HCT116 (cell line): ENCODE results near the gene PLXNB3. TPM values are rescaled to one million over a fixed set of nuclear protein-coding genes. Genes with fewer than 3 reads are reported as not detected.

Experiments
- ATAC-seq: fragments of 200-7000 bp; cut with Tn5 transposase; 2 replicates; pipeline ENCODE4 v1.9.1; 2020; ENCODE audit warnings: mild to moderate bottlenecking, moderate library complexity
- BruUV-seq: library from RNA; stranded (reverse); fragments of 400-500 nt; replicated peaks from 2 replicates; lab custom pipeline; 2021; lab: Mats Ljungman, UMichigan
- CTCF ChIA-PET: fragments of 300-600 bp; sonication (Branson Sonifier 250); formaldehyde crosslinking; loops from one replicate; lab custom pipeline; 2021; ENCODE audit warnings: antibody characterized with exemption; lab: Charles Lee
- POLR2A ChIA-PET: fragments of 300-600, 350-600 bp; sonication (Branson Sonifier 250); formaldehyde crosslinking; loops from one replicate; lab custom pipeline; 2021; ENCODE audit warnings: antibody characterized with exemption; lab: Charles Lee
- RAD21 ChIA-PET, 2 experiments: fragments of 300-600 bp; sonication (Branson Sonifier 250); formaldehyde crosslinking; loops; one replicate each; lab custom pipeline; 2023; ENCODE audit warnings: low total read pairs in 2 of 2; ENCODE audit not compliant: uncharacterized antibody in 2 of 2, unreplicated experiment in 2 of 2, low non-redundant PET in 1 of 2; lab: Charles Lee
- DNase-seq: peaks from one replicate; pipeline ENCODE4 v3.0.0-alpha.2; 2010; ENCODE audit warnings: low read depth, low spot score
- H2AFZ ChIP-seq: fragments of 200-600 bp; shearing (Covaris generic), sonication (generic); 2 replicates; pipeline ENCODE4 v1.6.1; 2017; ENCODE audit warnings: low read depth, mixed run types, mixed read lengths, antibody characterized with exemption, low read length; ENCODE audit not compliant: poor library complexity, severe bottlenecking
- H3K27ac ChIP-seq: 2 replicates; pipeline ENCODE4 v1.5.1; 2012; ENCODE audit warnings: low read depth, low read length
- H3K27me3 ChIP-seq: fragments of 200-600 bp; sonication (generic); 2 replicates; pipeline ENCODE4 v1.6.1; 2016; ENCODE audit warnings: mixed run types, low read length, mixed read lengths; ENCODE audit not compliant: insufficient read depth
- H3K36me3 ChIP-seq, 2 experiments: fragments of 200-500 bp in 1 of 2; fragments of 200-600 bp in 1 of 2; sonication (Bioruptor generic) in 1 of 2; sonication (generic) in 1 of 2; 2 replicates each; pipeline versions ENCODE4 v1.5.1 to v1.6.1; 2014 to 2016; ENCODE audit warnings: low read length in 2 of 2, inconsistent platforms in 1 of 2, mixed read lengths in 1 of 2, mixed run types in 1 of 2; ENCODE audit not compliant: insufficient read depth in 2 of 2, control insufficient read depth in 1 of 2
- H3K4me1 ChIP-seq, 2 experiments: fragments of 200-600 bp in 1 of 2; sonication (generic) in 1 of 2; 2 replicates each; pipeline versions ENCODE4 v1.5.1 to v1.6.1; 2012 to 2017; ENCODE audit warnings: low read length in 2 of 2, inconsistent platforms in 1 of 2, mild to moderate bottlenecking in 1 of 2, mixed read lengths in 1 of 2, mixed run types in 1 of 2, moderate library complexity in 1 of 2; ENCODE audit not compliant: insufficient read depth in 2 of 2, control insufficient read depth in 1 of 2
- H3K4me2 ChIP-seq: fragments of 200-600 bp; sonication (generic); 2 replicates; pipeline ENCODE4 v1.6.1; 2017; ENCODE audit warnings: mixed run types, low read length, mixed read lengths
- H3K4me3 ChIP-seq, 2 experiments: fragments of 200-600 bp in 1 of 2; sonication (generic) in 1 of 2; replicated peaks in 1 of 2; 2 replicates each; pipeline ENCODE4 v1.5.1; 2011 to 2016; ENCODE audit warnings: low read length in 2 of 2, control low read depth in 1 of 2, low read depth in 1 of 2, mild to moderate bottlenecking in 1 of 2, mixed read lengths in 1 of 2, mixed run types in 1 of 2
- H3K79me2 ChIP-seq: fragments of 200-600 bp; sonication (generic); 2 replicates; pipeline ENCODE4 v1.6.1; 2017; ENCODE audit warnings: mild to moderate bottlenecking, mixed run types, low read length, moderate library complexity, mixed read lengths; ENCODE audit not compliant: insufficient read depth
- H3K9ac ChIP-seq: fragments of 200-600 bp; sonication (generic); 2 replicates; pipeline ENCODE4 v1.6.1; 2016; ENCODE audit warnings: low read length, mixed read lengths
- H3K9me2 ChIP-seq: fragments of 200-600 bp; sonication (generic), shearing (Covaris generic); 2 replicates; pipeline ENCODE4 v1.6.1; 2017; ENCODE audit warnings: mixed run types, mild to moderate bottlenecking, moderate library complexity; ENCODE audit not compliant: insufficient read depth
- H3K9me3 ChIP-seq, 2 experiments: fragments of 200-500 bp in 1 of 2; fragments of 200-600 bp in 1 of 2; sonication (Bioruptor generic) in 1 of 2; sonication (generic) in 1 of 2; 2 replicates each; pipeline ENCODE4 v1.6.1; 2014 to 2017; ENCODE audit warnings: low read length in 2 of 2, mixed read lengths in 2 of 2, inconsistent platforms in 1 of 2, low read depth in 1 of 2, mild to moderate bottlenecking in 1 of 2, mixed run types in 1 of 2, moderate library complexity in 1 of 2; ENCODE audit not compliant: control insufficient read depth in 1 of 2, insufficient read depth in 1 of 2
- H4K20me1 ChIP-seq: fragments of 200-600 bp; sonication (generic), shearing (Covaris generic); 2 replicates; pipeline ENCODE4 v1.6.1; 2017; ENCODE audit warnings: mixed run types, mild to moderate bottlenecking, moderate library complexity; ENCODE audit not compliant: insufficient read depth
- CBX3 ChIP-seq: IDR thresholded peaks from 2 replicates; pipeline ENCODE4 v1.6.1; 2012; ENCODE audit warnings: low read depth
- CEBPB ChIP-seq: IDR thresholded peaks from 2 replicates; pipeline ENCODE4 v1.6.1; 2012; ENCODE audit warnings: low read depth
- CTCF ChIP-seq, 3 experiments: fragments of 200-600 bp in 1 of 3; sonication (generic) in 1 of 3; IDR thresholded peaks in 2 of 3; conservative IDR thresholded peaks in 1 of 3; 2 replicates each; pipeline ENCODE4 v1.5.1; 2012 to 2017; ENCODE audit warnings: low read depth in 2 of 3, low read length in 2 of 3, antibody characterized with exemption in 1 of 3, borderline replicate concordance in 1 of 3, control low read depth in 1 of 3, mild to moderate bottlenecking in 1 of 3, mixed read lengths in 1 of 3, mixed run types in 1 of 3, moderate library complexity in 1 of 3; ENCODE audit not compliant: insufficient read depth in 1 of 3
- EGR1 ChIP-seq: IDR thresholded peaks from 2 replicates; pipeline ENCODE4 v1.6.1; 2012; ENCODE audit warnings: low read depth
- EZH2phosphoT487 ChIP-seq: fragments of 200-600 bp; IDR thresholded peaks from 2 replicates; pipeline ENCODE4 v1.6.1; 2018; ENCODE audit warnings: antibody characterized with exemption, borderline replicate concordance
- POLR2A ChIP-seq: IDR thresholded peaks from 2 replicates; pipeline ENCODE4 v1.7.0; 2011; ENCODE audit warnings: borderline replicate concordance; ENCODE audit not compliant: insufficient read depth, insufficient read length; ENCODE audit errors: extremely low read depth
- POLR2AphosphoS5 ChIP-seq: IDR thresholded peaks from 2 replicates; pipeline ENCODE4 v1.6.1; 2011; ENCODE audit warnings: mild to moderate bottlenecking, low read depth, low read length, moderate library complexity
- RAD21 ChIP-seq: IDR thresholded peaks from 2 replicates; pipeline ENCODE4 v1.6.1; 2012; ENCODE audit warnings: low read depth, mild to moderate bottlenecking
- ZBTB33 ChIP-seq: IDR thresholded peaks from 2 replicates; pipeline ENCODE4 v1.6.1; 2011; ENCODE audit warnings: mild to moderate bottlenecking, low read length, moderate library complexity; ENCODE audit not compliant: insufficient replicate concordance; ENCODE audit errors: extremely low read depth
- ZFX ChIP-seq: fragments of 450-650 bp; IDR thresholded peaks from 2 replicates; pipeline ENCODE4 v1.6.1; 2017
- ZNF274 ChIP-seq: fragments of 200-500 bp; sonication (Bioruptor generic); IDR thresholded peaks from 2 replicates; pipeline ENCODE4 v1.6.1; 2014; ENCODE audit warnings: mild to moderate bottlenecking, low read depth, low read length, inconsistent platforms
- intact Hi-C: fragments of 100-400 bp; cut with micrococcal nuclease; formaldehyde crosslinking; loops from 2 replicates; pipeline ENCODE4 v1.10.0; 2022
- total RNA-seq: library from RNA; stranded (reverse); gene quantifications from one replicate; pipeline ENCODE4 v1.2.1, GENCODE V29; 2021; ENCODE audit not compliant: unreplicated experiment

Gene PLXNB3
- total RNA-seq, 1 experiment from 2014 or later = 4.8 TPM

- no peaks in the 10 kb centered on the region for H3K27me3 ChIP-seq
- DNase-seq = no peak
- H3K27ac ChIP-seq = no peak overlapping the region
- no peaks in the 10 kb centered on the region for H4K20me1 ChIP-seq
- H2AFZ ChIP-seq = no peak overlapping the region
- intact Hi-C loops = no loop called here
- H3K4me2 ChIP-seq = no peak overlapping the region
- H3K4me1 ChIP-seq = peaks cover 0 to 17% of the 10 kb centered on the region in 2 experiments; a peak in 2 of 4 replicates
- H3K79me2 ChIP-seq = peaks cover 42% of the 10 kb centered on the region
- no peak for ATAC-seq
- ChIA-PET RAD21 (no interaction called here), CTCF (no interaction called here), POLR2A (no interaction called here)
- no peak overlapping the region for H3K4me3 ChIP-seq
- no peaks in the 10 kb centered on the region; a peak in 1 of 4 replicates for H3K36me3 ChIP-seq
- H3K9me3 ChIP-seq = no peaks in the 10 kb centered on the region
- no peaks in the 10 kb centered on the region for H3K9me2 ChIP-seq
- TF ChIP-seq ZFX (no peak), CBX3 (no peak), POLR2A (no peak), ZNF274 (no peak), CEBPB (no peak), CTCF (IDR thresholded peaks at IDR 0.05 in 2 of 3, conservative IDR thresholded peaks at IDR 0.05 in 1 of 3; ENCODE audit: borderline replicate concordance in 1 of 3, insufficient read depth in 1 of 3, low read depth in 2 of 3, low read length in 2 of 3) (no peak)
- no TSS peak for BruUV-seq
- no peak overlapping the region for H3K9ac ChIP-seq
These were observed 27.2 kb downstream of the PLXNB3 start for GRCh38 chrX:153791104-153791852.

GRCh38 chrX:153792368-153792767 is 28.3 kb downstream of the PLXNB3 start:
- POLR2A ChIA-PET = no interaction called here
- RAD21 ChIA-PET = no interaction called here
- intact Hi-C loops = no loop called here

More at GRCh38 chrX:153792368-153792767, 28.3 kb downstream of the PLXNB3 start:
- no peaks in the 10 kb centered on the region for H3K27me3 ChIP-seq
- DNase-seq (no peak), ATAC-seq (no peak)
- H3K4me2 ChIP-seq = peak overlapping the region; percentile 85
- H2AFZ ChIP-seq = no peak overlapping the region
- peaks cover 0 to 17% of the 10 kb centered on the region in 2 experiments; a peak in 2 of 4 replicates for H3K4me1 ChIP-seq
- H3K79me2 ChIP-seq = peaks cover 46% of the 10 kb centered on the region
- TF ChIP-seq ZFX = no peak
- TF ChIP-seq CBX3 = no peak
- TF ChIP-seq ZNF274 = no peak
- TF ChIP-seq ZBTB33 = no peak
- no peak for TF ChIP-seq EZH2phosphoT487
- no peak for TF ChIP-seq RAD21
- TF ChIP-seq EGR1 = no peak
- no peak for TF ChIP-seq POLR2AphosphoS5
- no peak for TF ChIP-seq POLR2A
- CTCF ChIA-PET = no interaction called here
- H3K36me3 ChIP-seq = no peaks in the 10 kb centered on the region
- no peak overlapping the region for H3K27ac ChIP-seq
- H3K9ac ChIP-seq = no peak overlapping the region
- H3K4me3 ChIP-seq = no peak overlapping the region
- no TSS peak for BruUV-seq
- H3K9me2 ChIP-seq = no peaks in the 10 kb centered on the region
- H4K20me1 ChIP-seq = no peaks in the 10 kb centered on the region
- H3K9me3 ChIP-seq = no peaks in the 10 kb centered on the region
